ENCODE measurements around the gene HLA-E. TPM values are rescaled to one million over a fixed set of nuclear protein-coding genes. Genes with fewer than 3 reads are reported as not detected.
A peak's percentile ranks its signal among the peaks of the same experiment; 100 is the strongest.

HLA-E gene
- polyA plus RNA-seq (2013, experiment 1 of 2): 13.9 TPM
- polyA plus RNA-seq (2013, experiment 2 of 2): 13.3 TPM

DNA sequence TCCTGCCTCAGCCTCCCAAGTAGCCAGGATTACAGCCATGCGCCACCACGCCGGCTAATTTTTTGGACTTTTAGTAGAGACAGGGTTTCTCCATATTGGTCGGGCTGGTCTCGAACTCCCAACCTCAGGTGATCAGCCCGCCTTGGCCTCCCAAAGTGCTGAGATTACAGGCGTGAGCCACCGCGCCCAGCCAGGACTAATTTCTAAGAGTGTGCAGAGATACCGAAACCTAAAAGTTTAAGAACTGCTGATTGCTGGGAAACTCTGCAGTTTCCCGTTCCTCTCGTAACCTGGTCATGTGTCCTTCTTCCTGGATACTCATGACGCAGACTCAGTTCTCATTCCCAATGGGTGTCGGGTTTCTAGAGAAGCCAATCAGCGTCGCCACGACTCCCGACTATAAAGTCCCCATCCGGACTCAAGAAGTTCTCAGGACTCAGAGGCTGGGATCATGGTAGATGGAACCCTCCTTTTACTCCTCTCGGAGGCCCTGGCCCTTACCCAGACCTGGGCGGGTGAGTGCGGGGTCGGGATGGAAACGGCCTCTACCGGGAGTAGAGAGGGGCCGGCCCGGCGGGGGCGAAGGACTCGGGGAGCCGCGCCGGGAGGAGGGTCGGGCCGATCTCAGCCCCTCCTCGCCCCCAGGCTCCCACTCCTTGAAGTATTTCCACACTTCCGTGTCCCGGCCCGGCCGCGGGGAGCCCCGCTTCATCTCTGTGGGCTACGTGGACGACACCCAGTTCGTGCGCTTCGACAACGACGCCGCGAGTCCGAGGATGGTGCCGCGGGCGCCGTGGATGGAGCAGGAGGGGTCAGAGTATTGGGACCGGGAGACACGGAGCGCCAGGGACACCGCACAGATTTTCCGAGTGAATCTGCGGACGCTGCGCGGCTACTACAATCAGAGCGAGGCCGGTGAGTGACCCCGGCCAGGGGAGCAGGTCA is at the start of gene HLA-E:
TSS of gene HLA-E (plus strand) at position 429 of the 945 bp plus-strand sequence. CDS start at position 452, 23 bp downstream.
- Histone ChIP-seq H3K36me3 (ENCODE audit: control insufficient read depth, insufficient read depth, low read length) (no peaks in the 10 kb centered on the region), H2BK5ac (ENCODE audit: low read length) (no peak within 1 kb of the TSS), H4K8ac (ENCODE audit: low read depth, low read length) (no peak within 1 kb of the TSS), H3K27me3 (ENCODE audit: insufficient read depth, low read length, poor library complexity) (no peaks in the 10 kb centered on the region), H2BK15ac (replicated peaks; ENCODE audit: low read depth) (no peak within 1 kb of the TSS), H3K4me1 (ENCODE audit: control insufficient read depth, low read depth, low read length) (peaks cover 2% of the 10 kb centered on the region), H3K4me2 (ENCODE audit: low read length) (peak within 1 kb of the TSS; percentile 85), H2AK5ac (ENCODE audit: low read length) (no peak within 1 kb of the TSS), H2BK120ac (ENCODE audit: low read depth, low read length) (no peak within 1 kb of the TSS), H3K9ac (ENCODE audit: low read length) (peak within 1 kb of the TSS; percentile 94), H3K27ac (ENCODE audit: low read depth, low read length) (no peak within 1 kb of the TSS), H4K5ac (ENCODE audit: low read length) (no peak within 1 kb of the TSS), H3K4me3 (ENCODE audit: low read length) (peak within 1 kb of the TSS; percentile 89), H3K79me2 (ENCODE audit: control insufficient read depth, insufficient read depth, low read length) (no peaks in the 10 kb centered on the region), H3K79me1 (ENCODE audit: low read length) (peaks cover 1% of the 10 kb centered on the region), H3K4ac (ENCODE audit: low read depth, low read length) (no peak within 1 kb of the TSS), H3K18ac (ENCODE audit: low read length) (peak within 1 kb of the TSS; percentile 2), H3K56ac (ENCODE audit: low read length) (peak within 1 kb of the TSS; percentile 97), H3K23ac (ENCODE audit: low read length) (peak within 1 kb of the TSS; percentile 89)
- DNase-seq: peak; percentile 100
- no CpG with 5 or more reads among the region's 68 CpGs for WGBS (ENCODE audit: extremely low coverage, insufficient coverage, low lambda C conversion rate)

DNA sequence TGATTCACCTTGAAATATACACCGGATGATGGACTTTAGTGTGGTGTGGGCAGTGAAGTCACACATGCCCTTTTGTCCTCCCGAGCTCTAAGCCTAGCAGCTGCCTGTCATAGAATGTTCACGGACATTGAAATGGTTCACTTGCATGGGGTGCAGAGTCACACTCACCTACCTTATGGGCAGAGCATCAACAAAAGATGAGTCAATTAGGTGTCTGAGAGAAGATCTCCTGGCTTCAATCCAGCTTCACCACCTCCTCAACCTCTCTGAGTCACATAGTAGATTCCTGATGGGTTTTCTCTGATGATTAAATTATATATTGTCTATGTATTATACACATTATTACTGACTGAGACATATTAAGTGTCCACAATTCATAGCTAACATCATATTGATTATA is 48.1 kb upstream of the HLA-E start:
- no CpG with 5 or more reads among the region's 3 CpGs for WGBS (ENCODE audit: extremely low coverage, insufficient coverage, low lambda C conversion rate)
- Histone ChIP-seq H2BK15ac (replicated peaks; ENCODE audit: low read depth) (no peak overlapping the region), H3K9ac (ENCODE audit: low read length) (no peak overlapping the region), H3K27ac (ENCODE audit: low read depth, low read length) (no peak overlapping the region), H3K4me2 (ENCODE audit: low read length) (no peak overlapping the region), H3K27me3 (ENCODE audit: insufficient read depth, low read length, poor library complexity) (peaks cover 4% of the 10 kb centered on the region), H3K4me1 (ENCODE audit: control insufficient read depth, low read depth, low read length) (no peaks in the 10 kb centered on the region), H4K8ac (ENCODE audit: low read depth, low read length) (no peak overlapping the region), H3K79me1 (ENCODE audit: low read length) (no peaks in the 10 kb centered on the region), H3K18ac (ENCODE audit: low read length) (no peak overlapping the region), H2BK120ac (ENCODE audit: low read depth, low read length) (no peak overlapping the region), H3K4me3 (ENCODE audit: low read length) (no peak overlapping the region), H3K23ac (ENCODE audit: low read length) (no peak overlapping the region), H2AK5ac (ENCODE audit: low read length) (no peak overlapping the region), H3K4ac (ENCODE audit: low read depth, low read length) (no peak overlapping the region), H3K56ac (ENCODE audit: low read length) (no peak overlapping the region), H4K5ac (ENCODE audit: low read length) (no peak overlapping the region), H2BK5ac (ENCODE audit: low read length) (no peak overlapping the region), H3K36me3 (ENCODE audit: control insufficient read depth, insufficient read depth, low read length) (no peaks in the 10 kb centered on the region), H3K79me2 (ENCODE audit: control insufficient read depth, insufficient read depth, low read length) (no peaks in the 10 kb centered on the region)
- DNase-seq: no peak

- Histone ChIP-seq H3K18ac (ENCODE audit: low read length) (no peak overlapping the region), H3K79me2 (ENCODE audit: control insufficient read depth, insufficient read depth, low read length) (no peaks in the 10 kb centered on the region), H3K23ac (ENCODE audit: low read length) (no peak overlapping the region), H4K8ac (ENCODE audit: low read depth, low read length) (no peak overlapping the region), H2AK5ac (ENCODE audit: low read length) (no peak overlapping the region), H3K56ac (ENCODE audit: low read length) (no peak overlapping the region), H3K27me3 (ENCODE audit: insufficient read depth, low read length, poor library complexity) (peaks cover 4% of the 10 kb centered on the region), H3K36me3 (ENCODE audit: control insufficient read depth, insufficient read depth, low read length) (no peaks in the 10 kb centered on the region), H2BK120ac (ENCODE audit: low read depth, low read length) (no peak overlapping the region), H2BK5ac (ENCODE audit: low read length) (no peak overlapping the region), H2BK15ac (replicated peaks; ENCODE audit: low read depth) (no peak overlapping the region), H4K5ac (ENCODE audit: low read length) (no peak overlapping the region), H3K27ac (ENCODE audit: low read depth, low read length) (no peak overlapping the region), H3K9ac (ENCODE audit: low read length) (no peak overlapping the region), H3K79me1 (ENCODE audit: low read length) (no peaks in the 10 kb centered on the region), H3K4me3 (ENCODE audit: low read length) (no peak overlapping the region), H3K4ac (ENCODE audit: low read depth, low read length) (no peak overlapping the region), H3K4me1 (ENCODE audit: control insufficient read depth, low read depth, low read length) (no peaks in the 10 kb centered on the region), H3K4me2 (ENCODE audit: low read length) (no peak overlapping the region)
- DNase-seq: no peak
- no CpG with 5 or more reads among the region's 20 CpGs for WGBS (ENCODE audit: extremely low coverage, insufficient coverage, low lambda C conversion rate)
These were observed 45.5 kb upstream of the HLA-E start for GRCh38 chr6:30443657-30444450.

DNA sequence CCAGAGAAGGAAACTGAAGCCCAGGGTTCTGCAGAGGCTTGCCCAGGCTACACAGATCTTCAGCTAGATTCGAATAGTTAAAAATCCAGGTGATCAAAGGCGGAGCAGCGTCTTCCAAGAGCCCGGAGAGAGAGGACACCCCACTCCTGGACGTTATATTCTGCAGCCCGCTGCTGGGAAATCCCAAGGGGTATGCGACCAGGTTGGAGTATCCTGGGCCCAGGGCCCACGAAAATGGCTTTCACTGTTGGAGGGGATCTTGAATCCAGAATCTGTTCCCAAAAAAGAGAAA is 44.9 kb upstream of the HLA-E start:
- Histone ChIP-seq H4K5ac (ENCODE audit: low read length) (no peak overlapping the region), H2AK5ac (ENCODE audit: low read length) (no peak overlapping the region), H2BK120ac (ENCODE audit: low read depth, low read length) (no peak overlapping the region), H2BK15ac (replicated peaks; ENCODE audit: low read depth) (no peak overlapping the region), H3K56ac (ENCODE audit: low read length) (no peak overlapping the region), H3K4me3 (ENCODE audit: low read length) (no peak overlapping the region), H3K23ac (ENCODE audit: low read length) (no peak overlapping the region), H3K18ac (ENCODE audit: low read length) (no peak overlapping the region), H3K9ac (ENCODE audit: low read length) (no peak overlapping the region), H3K27ac (ENCODE audit: low read depth, low read length) (no peak overlapping the region), H3K79me2 (ENCODE audit: control insufficient read depth, insufficient read depth, low read length) (no peaks in the 10 kb centered on the region), H2BK5ac (ENCODE audit: low read length) (no peak overlapping the region), H4K8ac (ENCODE audit: low read depth, low read length) (no peak overlapping the region), H3K4me1 (ENCODE audit: control insufficient read depth, low read depth, low read length) (no peaks in the 10 kb centered on the region), H3K36me3 (ENCODE audit: control insufficient read depth, insufficient read depth, low read length) (no peaks in the 10 kb centered on the region), H3K4me2 (ENCODE audit: low read length) (no peak overlapping the region), H3K4ac (ENCODE audit: low read depth, low read length) (no peak overlapping the region), H3K79me1 (ENCODE audit: low read length) (no peaks in the 10 kb centered on the region), H3K27me3 (ENCODE audit: insufficient read depth, low read length, poor library complexity) (peaks cover 4% of the 10 kb centered on the region)
- no peak for DNase-seq
- no CpG with 5 or more reads among the region's 8 CpGs for WGBS (ENCODE audit: extremely low coverage, insufficient coverage, low lambda C conversion rate)

- no CpG with 5 or more reads among the region's 2 CpGs for WGBS (ENCODE audit: extremely low coverage, insufficient coverage, low lambda C conversion rate)
These were observed 43.0 kb upstream of the HLA-E start for GRCh38 chr6:30446259-30446658.

More at GRCh38 chr6:30446259-30446658, 43.0 kb upstream of the HLA-E start:
- Histone ChIP-seq H4K5ac (ENCODE audit: low read length) (no peak overlapping the region), H3K4ac (ENCODE audit: low read depth, low read length) (no peak overlapping the region), H3K27ac (ENCODE audit: low read depth, low read length) (no peak overlapping the region), H3K27me3 (ENCODE audit: insufficient read depth, low read length, poor library complexity) (peaks cover 10% of the 10 kb centered on the region), H2BK120ac (ENCODE audit: low read depth, low read length) (no peak overlapping the region), H3K4me2 (ENCODE audit: low read length) (no peak overlapping the region), H3K36me3 (ENCODE audit: control insufficient read depth, insufficient read depth, low read length) (no peaks in the 10 kb centered on the region), H2BK15ac (replicated peaks; ENCODE audit: low read depth) (no peak overlapping the region), H2AK5ac (ENCODE audit: low read length) (no peak overlapping the region), H3K9ac (ENCODE audit: low read length) (no peak overlapping the region), H3K79me1 (ENCODE audit: low read length) (no peaks in the 10 kb centered on the region), H3K56ac (ENCODE audit: low read length) (no peak overlapping the region), H2BK5ac (ENCODE audit: low read length) (no peak overlapping the region), H3K4me3 (ENCODE audit: low read length) (no peak overlapping the region), H4K8ac (ENCODE audit: low read depth, low read length) (no peak overlapping the region), H3K4me1 (ENCODE audit: control insufficient read depth, low read depth, low read length) (no peaks in the 10 kb centered on the region), H3K18ac (ENCODE audit: low read length) (no peak overlapping the region), H3K23ac (ENCODE audit: low read length) (no peak overlapping the region), H3K79me2 (ENCODE audit: control insufficient read depth, insufficient read depth, low read length) (no peaks in the 10 kb centered on the region)
- no peak for DNase-seq
